ENCODE data around the gene RHBDL2. TPM values are rescaled to one million over a fixed set of nuclear protein-coding genes. Genes with fewer than 3 reads are reported as not detected.

The RHBDL2 gene
- total RNA-seq, 2 donors from 2014 or later = not detected

- Mint-ChIP-seq H3K4me1 (peaks cover 6% of the 10 kb centered on the region), H3K9me3 (no peaks in the 10 kb centered on the region), H3K36me3 (ENCODE audit: low read depth) (no peaks in the 10 kb centered on the region), H3K27ac (no peak overlapping the region), H3K27me3 (ENCODE audit: insufficient read depth) (no peaks in the 10 kb centered on the region), H3K4me3 (no peak overlapping the region)
- H3K4me1 ChIP-seq (ENCODE audit: control insufficient read depth, insufficient read depth, low read length) = no peaks in the 10 kb centered on the region
- H3K36me3 ChIP-seq (ENCODE audit: control insufficient read depth, insufficient read depth, low read length) = no peaks in the 10 kb centered on the region
- no peak overlapping the region for H3K4me3 ChIP-seq (ENCODE audit: low read length)
- no peak overlapping the region for H3K27ac ChIP-seq (ENCODE audit: low read depth, low read length)
- H3K9ac ChIP-seq (ENCODE audit: extremely low read depth, low read length, poor library complexity, severe bottlenecking) = no peak overlapping the region
- DNase-seq = no peak
- no peak for TF ChIP-seq CTCF (conservative IDR thresholded peaks at IDR 0.05)
- no peaks in the 10 kb centered on the region for H3K27me3 ChIP-seq (ENCODE audit: control insufficient read depth, insufficient read depth, low read length, poor library complexity, severe bottlenecking)
- no peaks in the 10 kb centered on the region for H3K9me3 ChIP-seq (ENCODE audit: control insufficient read depth, low read length)
These were observed 42.9 kb downstream of the RHBDL2 start for GRCh38 chr1:38898653-38899230.

DNA sequence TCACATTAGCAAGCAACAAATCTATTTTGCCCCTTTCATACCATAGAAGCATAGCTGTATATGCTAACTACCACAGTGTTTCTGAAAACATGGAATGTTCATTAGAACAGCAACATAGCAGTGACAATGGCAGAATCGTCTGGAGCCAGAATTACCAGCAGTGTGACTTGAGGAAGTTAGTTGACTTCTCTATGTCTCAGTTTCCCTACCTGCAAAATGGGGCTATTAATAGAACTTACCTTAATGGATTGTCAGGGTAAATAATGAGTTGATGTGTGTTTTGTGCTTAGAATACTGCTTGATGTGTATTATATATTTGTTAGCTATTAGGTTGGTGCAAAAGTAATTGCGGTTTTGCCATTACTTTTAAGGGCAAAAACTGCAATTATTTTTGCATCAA, 45.5 kb downstream of the RHBDL2 start:
- Mint-ChIP-seq H3K27ac (no peak overlapping the region), H3K27me3 (ENCODE audit: insufficient read depth) (no peaks in the 10 kb centered on the region), H3K4me1 (peaks cover 11% of the 10 kb centered on the region), H3K36me3 (ENCODE audit: low read depth) (no peaks in the 10 kb centered on the region), H3K9me3 (no peaks in the 10 kb centered on the region), H3K4me3 (no peak overlapping the region)
- no peaks in the 10 kb centered on the region for H3K36me3 ChIP-seq (ENCODE audit: control insufficient read depth, insufficient read depth, low read length)
- no peaks in the 10 kb centered on the region for H3K27me3 ChIP-seq (ENCODE audit: control insufficient read depth, insufficient read depth, low read length, poor library complexity, severe bottlenecking)
- no peak overlapping the region for H3K4me3 ChIP-seq (ENCODE audit: low read length)
- H3K4me1 ChIP-seq (ENCODE audit: control insufficient read depth, insufficient read depth, low read length) = peaks cover 3% of the 10 kb centered on the region
- H3K9me3 ChIP-seq (ENCODE audit: control insufficient read depth, low read length) = no peaks in the 10 kb centered on the region
- no peak for TF ChIP-seq CTCF (conservative IDR thresholded peaks at IDR 0.05)
- WGBS, 2 experiments (ENCODE audit: insufficient coverage in 1 of 2, insufficient read length in 1 of 2) = 83 to 100% methylated on average over 1 to 2 of the region's 2 CpGs
- H3K27ac ChIP-seq (ENCODE audit: low read depth, low read length) = no peak overlapping the region
- no peak overlapping the region for H3K9ac ChIP-seq (ENCODE audit: extremely low read depth, low read length, poor library complexity, severe bottlenecking)
- DNase-seq = no peak

DNA sequence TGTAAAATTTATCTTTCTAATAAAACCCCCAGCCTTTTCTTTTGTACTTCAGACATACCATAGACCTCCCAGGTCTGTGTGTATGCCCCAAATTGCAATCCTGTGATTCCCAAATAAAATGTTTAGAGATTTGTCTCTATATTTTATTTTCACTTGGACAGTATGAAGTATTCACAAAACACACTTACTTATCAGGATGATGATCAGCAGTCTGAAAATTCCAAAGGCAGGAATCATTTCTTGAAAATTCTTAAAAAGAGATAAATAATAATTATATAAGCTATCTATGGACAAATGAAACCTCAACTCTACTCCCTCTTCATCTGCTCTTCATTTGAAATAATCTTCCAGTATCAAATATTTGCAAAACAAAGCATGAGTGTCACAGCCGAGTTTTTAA, 48.7 kb downstream of the RHBDL2 start:
- H3K4me1 Mint-ChIP-seq = peaks cover 4% of the 10 kb centered on the region
- no peaks in the 10 kb centered on the region for H3K27me3 ChIP-seq (ENCODE audit: control insufficient read depth, insufficient read depth, low read length, poor library complexity, severe bottlenecking)
- H3K36me3 Mint-ChIP-seq (ENCODE audit: low read depth) = no peaks in the 10 kb centered on the region
- no peak overlapping the region for H3K4me3 Mint-ChIP-seq
- no peak overlapping the region for H3K4me3 ChIP-seq (ENCODE audit: low read length)
- H3K27ac ChIP-seq (ENCODE audit: low read depth, low read length) = no peak overlapping the region
- H3K9ac ChIP-seq (ENCODE audit: extremely low read depth, low read length, poor library complexity, severe bottlenecking) = no peak overlapping the region
- no peaks in the 10 kb centered on the region for H3K36me3 ChIP-seq (ENCODE audit: control insufficient read depth, insufficient read depth, low read length)
- H3K27ac Mint-ChIP-seq = no peak overlapping the region
- no peak for TF ChIP-seq CTCF (conservative IDR thresholded peaks at IDR 0.05)
- no peaks in the 10 kb centered on the region for H3K27me3 Mint-ChIP-seq (ENCODE audit: insufficient read depth)
- no peaks in the 10 kb centered on the region for H3K9me3 Mint-ChIP-seq
- WGBS, 2 experiments (ENCODE audit: insufficient coverage in 1 of 2, insufficient read length in 1 of 2) = no CpG with 5 or more reads among the region's 1 CpG
- DNase-seq = no peak
- no peaks in the 10 kb centered on the region for H3K9me3 ChIP-seq (ENCODE audit: control insufficient read depth, low read length)
- H3K4me1 ChIP-seq (ENCODE audit: control insufficient read depth, insufficient read depth, low read length) = peaks cover 3% of the 10 kb centered on the region

Data from endodermal cell (in vitro differentiated cells).